GM19193 (cell line): Measurements from ENCODE around the gene TSC2.

ENCODE experiments used
- POLR2A ChIP-seq: IDR thresholded peaks from 4 replicates; pipeline ENCODE4 v1.6.1; 2011; ENCODE audit not compliant: insufficient read depth, insufficient read length; ENCODE audit errors: extremely low read depth

Gene TSC2

DNA sequence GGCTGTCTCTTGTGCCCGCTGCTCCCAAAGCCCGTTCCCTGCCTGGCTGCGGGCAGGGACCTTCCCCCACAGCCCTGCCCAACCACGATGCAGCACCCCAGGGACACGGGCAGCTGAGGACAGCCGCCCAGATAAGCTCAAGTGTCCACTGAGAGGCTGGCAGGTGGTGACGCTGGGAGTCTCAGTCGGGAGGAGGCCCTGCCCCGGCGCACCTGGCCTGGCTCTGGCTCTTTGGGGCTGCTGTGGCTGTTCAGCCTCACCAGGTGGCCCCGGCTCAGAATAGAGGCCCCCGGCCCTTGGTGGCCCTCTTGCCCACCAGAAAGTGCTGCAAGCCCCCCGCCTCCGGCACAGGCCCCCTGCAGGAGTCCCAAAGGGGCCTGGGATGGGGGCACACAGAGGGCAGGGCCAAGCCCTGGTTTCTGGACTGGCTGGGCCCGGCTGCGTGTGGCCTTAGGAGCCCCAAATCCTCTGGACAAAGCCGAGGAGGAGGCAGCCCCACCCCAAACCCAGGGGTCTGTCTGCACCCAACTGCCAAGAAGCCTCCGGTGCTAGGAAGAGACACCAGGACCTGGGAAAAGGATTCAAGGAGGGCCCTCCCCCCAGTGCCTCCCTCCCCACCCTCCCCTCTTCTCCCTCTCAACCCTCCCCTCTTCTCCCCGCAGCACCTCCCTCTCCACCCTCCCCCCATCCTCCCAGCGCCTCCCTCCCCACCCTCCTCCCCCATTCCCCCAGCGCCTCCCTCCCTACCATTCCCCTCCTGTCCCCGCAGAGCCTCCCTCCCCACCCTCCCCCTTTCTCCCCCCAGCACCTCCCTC lies 5.4 kb upstream of the TSC2 start:
- TF ChIP-seq POLR2A = no peak

GRCh38 chr16:2042986-2043666 lies 4.7 kb upstream of the TSC2 start:
- TF ChIP-seq POLR2A = no peak

DNA sequence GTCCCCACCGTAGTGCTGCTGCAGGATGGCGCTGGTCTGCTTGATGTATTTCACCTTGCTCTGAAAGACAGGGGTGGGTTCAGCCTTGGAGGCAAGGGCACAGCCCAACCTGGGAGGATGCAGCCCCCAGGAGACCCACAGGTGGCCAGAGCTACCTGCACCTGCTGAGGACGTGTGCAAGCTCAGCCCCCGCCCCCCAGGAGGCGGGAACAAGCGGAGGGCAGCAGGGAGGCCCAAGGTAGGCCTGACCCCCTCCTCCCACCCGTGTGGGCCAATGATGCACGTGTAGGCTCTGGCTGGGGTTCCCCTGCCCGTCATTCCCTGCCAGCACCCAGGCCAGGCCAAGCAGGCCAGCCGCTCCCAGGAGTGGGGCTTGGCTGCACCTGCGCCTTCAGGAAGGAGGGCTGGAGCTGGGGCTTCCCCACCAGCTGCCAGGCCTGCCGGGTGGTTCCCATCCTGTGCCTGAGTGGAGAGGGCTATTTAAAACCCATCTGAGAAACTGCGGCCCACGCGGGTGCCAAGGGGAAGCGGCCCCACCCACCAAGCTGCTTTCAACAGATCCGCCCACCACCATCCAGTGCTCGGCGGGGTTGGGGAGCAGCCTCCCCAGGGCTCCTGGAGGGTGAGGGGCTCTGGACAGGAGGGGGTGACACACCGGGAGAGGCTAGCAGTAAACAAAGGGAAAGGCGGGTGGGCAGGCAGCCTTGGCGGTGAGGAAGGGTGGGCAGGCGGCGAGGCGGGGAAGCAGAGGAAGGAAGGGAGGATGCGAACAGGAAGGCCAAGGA lies 3.9 kb upstream of the TSC2 start:
- TF ChIP-seq POLR2A = no peak

DNA sequence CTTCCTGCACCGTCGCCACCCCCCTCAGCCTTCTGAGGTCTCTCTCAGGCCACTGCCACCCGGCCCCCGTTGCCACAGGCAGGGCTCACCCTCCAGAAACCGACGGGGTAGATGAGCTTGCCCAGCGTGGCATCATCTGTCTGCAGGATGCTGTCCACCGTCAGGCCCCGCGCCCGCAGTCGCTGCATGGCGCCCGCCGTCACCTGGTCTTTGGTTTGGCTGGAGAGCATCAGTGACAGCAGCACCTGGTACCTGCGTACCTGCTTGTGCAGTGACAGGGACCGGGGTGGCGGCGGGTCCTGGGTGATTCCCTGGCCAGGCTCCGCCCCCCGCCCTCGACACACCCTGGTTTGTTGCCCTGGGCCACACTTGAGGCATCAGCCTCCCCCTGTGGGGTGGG lies 3.2 kb upstream of the TSC2 start:
- no peak for TF ChIP-seq POLR2A

GRCh38 chr16:2045965-2046892 lies 1.6 kb upstream of the TSC2 start:
- no peak for TF ChIP-seq POLR2A

DNA sequence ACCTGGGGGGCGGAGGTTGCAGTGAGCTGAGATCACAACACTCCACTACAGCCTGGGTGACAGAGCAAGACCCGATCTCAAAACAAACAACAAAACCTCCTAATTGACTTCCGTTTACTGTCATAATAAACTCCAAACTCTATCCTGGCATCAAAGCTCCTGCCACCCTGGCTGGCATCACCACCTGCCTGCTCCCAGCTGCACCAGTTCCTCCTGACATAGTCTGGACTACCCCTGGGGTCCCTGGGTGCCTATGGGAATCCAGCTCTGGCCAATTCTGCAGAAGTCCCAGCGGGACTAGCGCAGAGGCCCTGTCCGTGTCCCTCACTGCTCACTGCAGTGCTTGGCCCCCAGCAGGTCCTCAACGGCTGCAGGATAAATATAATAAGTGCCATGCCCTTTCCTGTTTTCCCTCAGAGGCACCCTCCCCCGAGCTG lies 874 bp upstream of the TSC2 start:
- no peak for TF ChIP-seq POLR2A

GRCh38 chr16:2048116-2048543 lies 345 bp downstream of the TSC2 start:
- TF ChIP-seq POLR2A = no peak

DNA sequence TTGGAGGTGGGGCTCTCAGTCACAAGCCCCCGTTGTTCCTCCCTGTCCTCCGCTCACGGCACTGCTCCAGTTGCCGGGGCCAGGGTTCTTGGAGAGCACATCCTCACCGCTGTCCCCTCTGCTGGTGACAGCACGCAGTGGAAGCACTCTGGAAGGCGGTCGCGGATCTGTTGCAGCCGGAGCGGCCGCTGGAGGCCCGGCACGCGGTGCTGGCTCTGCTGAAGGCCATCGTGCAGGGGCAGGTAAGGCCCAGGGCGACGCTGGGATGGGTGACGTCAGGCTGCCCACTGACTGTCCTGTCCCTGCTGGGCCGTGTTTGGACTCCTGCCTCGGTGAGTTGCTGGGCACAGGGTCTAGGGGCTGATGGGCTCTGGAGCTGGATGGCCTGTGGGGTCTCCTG lies 5.4 kb downstream of the TSC2 start:
- no peak for TF ChIP-seq POLR2A

- no peak for TF ChIP-seq POLR2A
Observed at GRCh38 chr16:2053897-2054296, 6.1 kb downstream of the TSC2 start.

- no peak for TF ChIP-seq POLR2A
Observed at GRCh38 chr16:2054543-2055245, 6.9 kb downstream of the TSC2 start.

DNA sequence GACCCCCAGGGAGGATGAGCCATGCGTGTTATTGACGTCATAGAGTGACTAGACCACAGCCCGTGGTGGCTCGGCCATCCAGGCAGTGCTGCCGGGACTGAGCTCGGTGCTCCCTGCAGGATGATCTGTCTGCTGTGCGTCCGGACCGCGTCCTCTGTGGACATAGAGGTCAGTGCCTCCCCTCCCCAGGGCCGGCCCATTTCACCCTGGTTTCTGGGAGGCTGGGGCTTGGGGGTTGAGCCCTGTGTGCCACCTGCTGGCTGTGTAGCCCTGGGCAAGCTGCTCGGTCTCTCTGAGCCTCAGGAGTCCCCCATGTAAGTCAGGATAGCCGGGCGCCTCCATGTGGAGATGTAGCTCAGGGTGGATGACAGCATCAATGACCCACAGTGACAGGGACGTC lies 8.3 kb downstream of the TSC2 start:
- TF ChIP-seq POLR2A = no peak

DNA sequence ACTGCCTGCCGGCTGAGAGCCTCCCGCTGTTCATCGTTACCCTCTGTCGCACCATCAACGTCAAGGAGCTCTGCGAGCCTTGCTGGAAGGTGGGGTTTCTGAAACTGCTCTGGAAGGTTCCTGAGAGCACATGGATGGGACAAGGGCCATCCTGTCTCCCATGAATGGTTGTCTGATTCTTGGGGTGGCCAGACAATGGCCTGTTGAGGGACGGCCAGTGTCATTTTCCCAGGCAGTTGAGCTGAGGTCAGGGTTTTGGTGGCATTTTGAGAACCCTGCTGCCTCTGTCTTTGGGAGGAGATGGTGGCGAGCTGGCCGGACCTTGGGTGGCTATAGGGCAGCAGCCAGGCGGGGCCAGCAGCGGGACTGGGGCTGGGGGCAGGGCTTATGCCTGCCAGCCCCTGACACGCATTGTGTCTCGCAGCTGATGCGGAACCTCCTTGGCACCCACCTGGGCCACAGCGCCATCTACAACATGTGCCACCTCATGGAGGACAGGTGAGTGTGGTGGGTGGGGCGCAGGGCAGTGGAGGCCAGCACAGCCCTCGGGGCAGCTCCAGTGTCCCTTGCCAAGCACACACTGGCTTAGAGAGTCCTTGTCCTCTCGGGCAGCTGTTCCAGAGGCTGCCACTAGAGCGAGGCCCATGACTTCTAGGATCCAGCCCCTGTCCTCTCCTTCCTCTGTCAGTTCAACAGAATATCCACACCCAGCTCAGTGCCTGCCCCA lies 9.1 kb downstream of the TSC2 start:
- TF ChIP-seq POLR2A = no peak

DNA sequence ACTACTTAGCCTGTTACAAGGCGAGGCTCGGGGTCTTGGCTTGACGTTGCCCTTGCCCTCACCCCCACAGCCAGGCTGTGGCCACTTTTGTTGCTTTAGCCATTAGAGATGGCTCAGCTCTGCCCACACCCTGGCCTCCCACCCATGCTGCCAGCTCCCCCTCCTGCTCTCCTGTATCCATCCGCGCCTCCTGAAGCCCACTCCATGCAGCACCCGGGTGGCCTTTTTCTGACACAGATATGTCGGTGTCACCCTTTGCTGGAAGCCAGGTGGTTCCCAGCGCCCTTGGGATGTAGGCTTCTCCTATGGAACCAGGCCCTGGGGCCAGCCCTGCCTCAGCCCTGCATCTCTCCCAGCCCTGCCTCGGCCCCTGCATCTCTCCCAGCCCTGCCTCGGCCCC lies 9.7 kb downstream of the TSC2 start:
- TF ChIP-seq POLR2A = no peak

DNA sequence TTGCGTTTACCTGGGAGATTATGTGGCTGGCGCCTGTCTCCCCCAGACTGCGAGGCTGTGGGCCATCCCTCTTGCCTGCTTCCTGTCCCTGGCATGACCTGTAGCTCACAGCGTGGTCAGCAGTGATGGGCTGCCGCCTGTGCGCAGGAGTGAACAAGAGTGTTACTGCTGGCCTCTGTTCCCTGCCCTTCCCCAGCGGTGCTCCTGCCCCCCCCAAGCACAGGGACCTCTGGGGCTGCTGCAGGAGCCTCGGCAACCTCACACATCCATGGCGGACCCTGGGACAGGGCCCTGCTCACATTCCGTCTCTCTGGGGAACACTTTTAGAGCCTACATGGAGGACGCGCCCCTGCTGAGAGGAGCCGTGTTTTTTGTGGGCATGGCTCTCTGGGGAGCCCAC lies 10.6 kb downstream of the TSC2 start:
- no peak for TF ChIP-seq POLR2A

GRCh38 chr16:2058872-2059271 lies 11.1 kb downstream of the TSC2 start:
- no peak for TF ChIP-seq POLR2A
